ENCODE results near the gene KRTAP5-3.
"Not testable (repeated sequence)": the region's sequence is repeated elsewhere in the genome, so short reads cannot be mapped to it uniquely, and the experiment has no call there.

DNA sequence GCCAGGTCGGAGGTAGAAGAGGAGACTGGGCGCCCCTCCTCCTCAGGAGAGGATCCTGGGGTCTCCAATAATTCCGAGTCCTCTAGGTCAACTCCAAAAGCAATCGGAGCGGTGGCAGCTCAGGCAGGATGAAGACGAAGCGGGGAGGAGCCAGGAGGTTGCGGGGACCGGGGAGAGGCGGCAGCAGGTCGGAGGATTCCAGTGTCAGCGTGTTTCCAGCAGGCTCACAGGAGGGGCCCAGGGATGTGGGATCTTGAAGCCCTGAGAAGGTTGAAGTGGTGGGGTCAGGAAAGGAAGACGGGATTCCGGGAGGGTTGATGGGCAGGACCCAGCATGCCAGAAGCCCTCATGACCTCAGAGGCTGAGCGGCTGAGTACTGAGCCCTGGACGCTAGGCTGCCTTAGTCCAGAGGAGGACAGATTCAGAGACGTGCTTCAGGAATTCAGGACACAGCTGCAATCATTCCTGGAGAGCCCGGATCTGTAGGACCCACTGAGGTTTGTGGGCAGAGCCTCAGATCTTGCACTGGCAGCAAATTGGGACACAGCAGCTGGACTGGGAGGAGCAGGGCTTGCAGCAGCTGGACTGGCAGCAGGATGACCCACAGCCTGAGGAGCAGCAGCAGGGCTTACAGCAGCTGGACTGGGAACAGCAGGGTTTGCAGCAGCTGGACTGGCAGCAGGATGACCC is 962 bp downstream of the KRTAP5-3 start:
- TF ChIP-seq, protein P1, sequence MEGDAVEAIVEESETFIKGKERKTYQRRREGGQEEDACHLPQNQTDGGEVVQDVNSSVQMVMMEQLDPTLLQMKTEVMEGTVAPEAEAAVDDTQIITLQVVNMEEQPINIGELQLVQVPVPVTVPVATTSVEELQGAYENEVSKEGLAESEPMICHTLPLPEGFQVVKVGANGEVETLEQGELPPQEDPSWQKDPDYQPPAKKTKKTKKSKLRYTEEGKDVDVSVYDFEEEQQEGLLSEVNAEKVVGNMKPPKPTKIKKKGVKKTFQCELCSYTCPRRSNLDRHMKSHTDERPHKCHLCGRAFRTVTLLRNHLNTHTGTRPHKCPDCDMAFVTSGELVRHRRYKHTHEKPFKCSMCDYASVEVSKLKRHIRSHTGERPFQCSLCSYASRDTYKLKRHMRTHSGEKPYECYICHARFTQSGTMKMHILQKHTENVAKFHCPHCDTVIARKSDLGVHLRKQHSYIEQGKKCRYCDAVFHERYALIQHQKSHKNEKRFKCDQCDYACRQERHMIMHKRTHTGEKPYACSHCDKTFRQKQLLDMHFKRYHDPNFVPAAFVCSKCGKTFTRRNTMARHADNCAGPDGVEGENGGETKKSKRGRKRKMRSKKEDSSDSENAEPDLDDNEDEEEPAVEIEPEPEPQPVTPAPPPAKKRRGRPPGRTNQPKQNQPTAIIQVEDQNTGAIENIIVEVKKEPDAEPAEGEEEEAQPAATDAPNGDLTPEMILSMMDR (IDR thresholded peaks at IDR 0.05; ENCODE audit: borderline replicate concordance, extremely low read depth, low read length, poor library complexity, severe bottlenecking) = not testable (repeated sequence)
- TF ChIP-seq EZH2 (IDR thresholded peaks at IDR 0.05; ENCODE audit: borderline replicate concordance, low read depth, low read length, severe bottlenecking) = not testable (repeated sequence)
